GM11168 (cell line): ENCODE data around the gene PRICKLE2.

Source experiments
- in situ Hi-C: fragments of 300-500 bp; cut with MboI; formaldehyde crosslinking; loops from one replicate; pipeline ENCODE4 v1.12.0; 2022; ENCODE audit warnings: low sequenced_read_pairs; ENCODE audit not compliant: unreplicated experiment

The PRICKLE2 gene

GRCh38 chr3:64138656-64139375 is 86.5 kb downstream of the PRICKLE2 start:
- in situ Hi-C loops, result no loop called here

- in situ Hi-C loops, result no loop called here
Observed at GRCh38 chr3:64138046-64138445, 87.2 kb downstream of the PRICKLE2 start.

GRCh38 chr3:64134882-64135281 is 90.4 kb downstream of the PRICKLE2 start:
- in situ Hi-C loops, result no loop called here

- in situ Hi-C loops, result no loop called here
Observed at GRCh38 chr3:64133987-64134386, 91.3 kb downstream of the PRICKLE2 start.

GRCh38 chr3:64133272-64133671 is 92.0 kb downstream of the PRICKLE2 start:
- in situ Hi-C loops, result no loop called here

GRCh38 chr3:64131725-64132469 is 93.4 kb downstream of the PRICKLE2 start:
- in situ Hi-C loops, result no loop called here

- in situ Hi-C loops, result no loop called here
Observed at GRCh38 chr3:64130436-64130835, 94.8 kb downstream of the PRICKLE2 start.

GRCh38 chr3:64129581-64129980 is 95.7 kb downstream of the PRICKLE2 start:
- in situ Hi-C loops, result no loop called here

GRCh38 chr3:64129106-64129505 is 96.2 kb downstream of the PRICKLE2 start:
- in situ Hi-C loops, result no loop called here

- in situ Hi-C loops, result no loop called here
Observed at GRCh38 chr3:64125561-64125960, 99.7 kb downstream of the PRICKLE2 start.

GRCh38 chr3:64123931-64124330 is 101.3 kb downstream of the PRICKLE2 start:
- in situ Hi-C loops, result no loop called here

GRCh38 chr3:64122476-64122875 is 102.8 kb downstream of the PRICKLE2 start:
- in situ Hi-C loops, result no loop called here

GRCh38 chr3:64121750-64122311 is 103.4 kb downstream of the PRICKLE2 start:
- in situ Hi-C loops, result no loop called here

GRCh38 chr3:64120876-64121275 is 104.4 kb downstream of the PRICKLE2 start:
- in situ Hi-C loops, result no loop called here

GRCh38 chr3:64117483-64117882 is 107.8 kb downstream of the PRICKLE2 start:
- in situ Hi-C loops, result no loop called here

GRCh38 chr3:64114651-64115050 is 110.6 kb downstream of the PRICKLE2 start:
- in situ Hi-C loops, result no loop called here

- in situ Hi-C loops, result no loop called here
Observed at GRCh38 chr3:64111872-64112271, 113.4 kb downstream of the PRICKLE2 start.

GRCh38 chr3:64111083-64111482 is 114.2 kb downstream of the PRICKLE2 start:
- in situ Hi-C loops, result no loop called here

GRCh38 chr3:64110071-64110470 is 115.2 kb downstream of the PRICKLE2 start:
- in situ Hi-C loops, result no loop called here

GRCh38 chr3:64109438-64109837 is 115.8 kb downstream of the PRICKLE2 start:
- in situ Hi-C loops, result no loop called here

GRCh38 chr3:64108784-64109317 is 116.4 kb downstream of the PRICKLE2 start:
- in situ Hi-C loops, result no loop called here
